Glutamatergic neuron (in vitro differentiated cells): ENCODE measurements around the gene BBX. TPM values are rescaled to one million over a fixed set of nuclear protein-coding genes. Genes with fewer than 3 reads are reported as not detected.

Experiments
- DNase-seq: peaks from one replicate; pipeline ENCODE4 v3.0.0; 2022
- H3K27ac Mint-ChIP-seq: one replicate; pipeline ENCODE4 v1.8.0; 2020; ENCODE audit warnings: mild to moderate bottlenecking, mixed read lengths, inconsistent platforms; ENCODE audit not compliant: unreplicated experiment
- H3K27me3 Mint-ChIP-seq: one replicate; pipeline ENCODE4 v1.8.0; 2020; ENCODE audit warnings: mild to moderate bottlenecking, moderate library complexity, mixed read lengths, inconsistent platforms; ENCODE audit not compliant: unreplicated experiment
- H3K36me3 Mint-ChIP-seq: one replicate; pipeline ENCODE4 v1.8.0; 2020; ENCODE audit warnings: mild to moderate bottlenecking, mixed read lengths, inconsistent platforms; ENCODE audit not compliant: unreplicated experiment
- H3K4me1 Mint-ChIP-seq: one replicate; pipeline ENCODE4 v1.8.0; 2020; ENCODE audit warnings: mild to moderate bottlenecking, low read depth, mixed read lengths, inconsistent platforms; ENCODE audit not compliant: unreplicated experiment
- H3K4me3 Mint-ChIP-seq: one replicate; pipeline ENCODE4 v1.8.0; 2020; ENCODE audit warnings: mild to moderate bottlenecking, mixed read lengths, inconsistent platforms; ENCODE audit not compliant: unreplicated experiment
- H3K9me3 Mint-ChIP-seq: one replicate; pipeline ENCODE4 v1.8.0; 2020; ENCODE audit warnings: mild to moderate bottlenecking, moderate library complexity, mixed read lengths, inconsistent platforms; ENCODE audit not compliant: unreplicated experiment
- total RNA-seq: library from RNA; stranded (reverse); fragmentation: NEBNext Ultra II Directional; extraction: Animal tissue kit (Norgen Biotek cat#: 25700); gene quantifications from one replicate; pipeline ENCODE4 v1.2.1, GENCODE V29; 2021; ENCODE audit not compliant: unreplicated experiment
- TF ChIP-seq, protein P1 (sequence below): fragments of 200-600 bp; sonication (generic); IDR thresholded peaks from one replicate; pipeline ENCODE4 v1.5.0; 2021; ENCODE audit not compliant: partially characterized antibody, unreplicated experiment

Gene BBX
- total RNA-seq, 1 donor from 2014 or later = 71.0 TPM

DNA sequence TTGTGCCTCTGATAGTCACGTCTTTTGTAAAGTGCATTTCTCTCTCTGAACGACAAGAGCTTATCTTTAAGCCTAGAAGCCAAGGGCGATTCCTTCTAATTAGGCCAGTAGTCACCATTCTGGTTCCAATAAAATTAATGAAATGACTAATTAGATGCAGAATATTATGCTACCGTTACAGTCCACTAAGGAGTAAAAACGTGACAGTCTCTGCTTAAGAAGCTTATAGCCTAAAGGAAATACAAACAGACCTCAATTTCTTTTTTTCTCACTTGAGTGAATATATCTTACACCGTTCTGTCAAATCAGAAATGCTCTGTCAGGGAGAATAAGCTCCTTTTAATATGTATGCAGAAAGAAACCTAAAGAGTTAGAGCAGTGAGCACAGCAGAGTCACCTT lies 332.0 kb downstream of the BBX start:
- Mint-ChIP-seq H3K27me3 (no peaks in the 10 kb centered on the region), H3K27ac (no peak overlapping the region), H3K4me3 (no peak overlapping the region), H3K9me3 (peaks cover 2% of the 10 kb centered on the region), H3K36me3 (peaks cover 5% of the 10 kb centered on the region), H3K4me1 (no peaks in the 10 kb centered on the region)
- TF ChIP-seq, protein P1, sequence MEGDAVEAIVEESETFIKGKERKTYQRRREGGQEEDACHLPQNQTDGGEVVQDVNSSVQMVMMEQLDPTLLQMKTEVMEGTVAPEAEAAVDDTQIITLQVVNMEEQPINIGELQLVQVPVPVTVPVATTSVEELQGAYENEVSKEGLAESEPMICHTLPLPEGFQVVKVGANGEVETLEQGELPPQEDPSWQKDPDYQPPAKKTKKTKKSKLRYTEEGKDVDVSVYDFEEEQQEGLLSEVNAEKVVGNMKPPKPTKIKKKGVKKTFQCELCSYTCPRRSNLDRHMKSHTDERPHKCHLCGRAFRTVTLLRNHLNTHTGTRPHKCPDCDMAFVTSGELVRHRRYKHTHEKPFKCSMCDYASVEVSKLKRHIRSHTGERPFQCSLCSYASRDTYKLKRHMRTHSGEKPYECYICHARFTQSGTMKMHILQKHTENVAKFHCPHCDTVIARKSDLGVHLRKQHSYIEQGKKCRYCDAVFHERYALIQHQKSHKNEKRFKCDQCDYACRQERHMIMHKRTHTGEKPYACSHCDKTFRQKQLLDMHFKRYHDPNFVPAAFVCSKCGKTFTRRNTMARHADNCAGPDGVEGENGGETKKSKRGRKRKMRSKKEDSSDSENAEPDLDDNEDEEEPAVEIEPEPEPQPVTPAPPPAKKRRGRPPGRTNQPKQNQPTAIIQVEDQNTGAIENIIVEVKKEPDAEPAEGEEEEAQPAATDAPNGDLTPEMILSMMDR = no peak
- DNase-seq = no peak

- Mint-ChIP-seq H3K36me3 (peaks cover 5% of the 10 kb centered on the region), H3K27me3 (no peaks in the 10 kb centered on the region), H3K9me3 (peaks cover 2% of the 10 kb centered on the region), H3K27ac (no peak overlapping the region), H3K4me1 (no peaks in the 10 kb centered on the region), H3K4me3 (no peak overlapping the region)
- TF ChIP-seq, protein P1 = no peak
- DNase-seq = no peak
These were observed 332.9 kb downstream of the BBX start for GRCh38 chr3:107855710-107856109.

DNA sequence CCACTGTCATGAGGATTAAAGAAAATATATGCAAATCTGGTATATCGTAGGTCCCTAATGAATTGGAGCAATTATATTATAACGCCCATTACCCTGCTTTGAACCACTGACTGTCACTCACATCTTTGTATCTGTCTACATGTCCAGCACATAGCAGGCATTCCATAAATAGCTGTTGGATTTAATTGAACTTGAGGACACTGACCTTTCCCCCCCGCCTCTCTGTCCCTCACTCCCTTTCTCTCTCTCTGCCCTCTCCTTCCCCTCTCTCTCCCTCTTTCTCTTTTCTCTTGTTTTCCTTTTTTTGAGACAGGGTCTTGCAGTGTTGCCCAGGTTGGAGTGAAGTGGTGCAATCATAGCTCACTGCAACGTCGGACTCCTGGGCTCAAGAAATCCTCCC lies 335.1 kb downstream of the BBX start:
- no peak overlapping the region for H3K4me3 Mint-ChIP-seq
- no peaks in the 10 kb centered on the region for H3K27me3 Mint-ChIP-seq
- DNase-seq = no peak
- H3K36me3 Mint-ChIP-seq = no peaks in the 10 kb centered on the region
- TF ChIP-seq, protein P1 = no peak
- peaks cover 2% of the 10 kb centered on the region for H3K9me3 Mint-ChIP-seq
- H3K4me1 Mint-ChIP-seq = no peaks in the 10 kb centered on the region
- no peak overlapping the region for H3K27ac Mint-ChIP-seq

GRCh38 chr3:107858876-107859275 lies 336.1 kb downstream of the BBX start:
- Mint-ChIP-seq H3K4me1 (no peaks in the 10 kb centered on the region), H3K9me3 (peaks cover 2% of the 10 kb centered on the region), H3K4me3 (no peak overlapping the region), H3K27ac (no peak overlapping the region), H3K36me3 (no peaks in the 10 kb centered on the region), H3K27me3 (no peaks in the 10 kb centered on the region)
- DNase-seq = no peak
- TF ChIP-seq, protein P1 = no peak

Other genes starting within 250 kb of the BBX start
- gene CCDC54, start 145.5 kb upstream of the BBX start, total RNA-seq = not detected